ENCODE measurements around the gene VAV3. TPM values are rescaled to one million over a fixed set of nuclear protein-coding genes. Genes with fewer than 3 reads are reported as not detected.

Gene VAV3
- total and polyA plus RNA-seq, 2 of the 8 experiments (the other 6 are each of a cell fraction or from before 2014, with no cell fraction given), result 2.9 to 7.9 TPM

GRCh38 chr1:107620753-107621152, 344.2 kb downstream of the VAV3 start:
- Histone ChIP-seq H4K8ac (ENCODE audit: extremely low read depth, insufficient read depth, low read length) (no peak overlapping the region), H3K4me1 (replicated peaks in 1 of 4; ENCODE audit: control insufficient read depth in 3 of 4, insufficient read depth in 4 of 4, low read length in 3 of 4) (no peaks in the 10 kb centered on the region), H4K5ac (ENCODE audit: insufficient read length, low read depth, low read length) (no peak overlapping the region), H3K9me3 (ENCODE audit: insufficient read depth in 2 of 2, low read depth in 1 of 2, low read length in 1 of 2) (no peaks in the 10 kb centered on the region), H3K23ac (ENCODE audit: insufficient read length) (no peak overlapping the region), H3K36me3 (ENCODE audit: control insufficient read depth in 2 of 4, insufficient read depth in 4 of 4, low read length in 3 of 4) (no peaks in the 10 kb centered on the region), H2BK12ac (ENCODE audit: low read depth, low read length) (no peak overlapping the region), H3K4me3 (ENCODE audit: extremely low read depth in 1 of 4, insufficient read depth in 2 of 4, low read depth in 3 of 4, low read length in 4 of 4) (no peak overlapping the region), H2AFZ (ENCODE audit: low read length) (no peak overlapping the region), H4K91ac (replicated peaks; ENCODE audit: insufficient read length, low read length) (no peak overlapping the region), H3K14ac (ENCODE audit: insufficient read length) (no peak overlapping the region), H3K27ac (ENCODE audit: low read depth, low read length) (no peak overlapping the region), H3K79me2 (ENCODE audit: control insufficient read depth in 1 of 2, insufficient read depth in 2 of 2, low read length in 2 of 2) (no peaks in the 10 kb centered on the region), H2BK120ac (replicated peaks; ENCODE audit: low read depth, low read length) (no peak overlapping the region), H2BK5ac (ENCODE audit: low read depth, low read length) (no peak overlapping the region), H3K23me2 (ENCODE audit: low read depth, low read length) (no peaks in the 10 kb centered on the region), H3K4me2 (ENCODE audit: insufficient read depth in 1 of 2, low read depth in 2 of 2, low read length in 2 of 2) (no peak overlapping the region), H3K9ac (replicated peaks in 1 of 4; ENCODE audit: extremely low read depth in 1 of 4, low read depth in 3 of 4, low read length in 3 of 4) (no peak overlapping the region), H3K56ac (replicated peaks; ENCODE audit: insufficient read length, low read depth, low read length) (no peak overlapping the region), H3K27me3 (replicated peaks in 1 of 4; ENCODE audit: control insufficient read depth in 3 of 4, extremely low read depth in 1 of 4, insufficient read depth in 3 of 4, low read length in 3 of 4) (no peaks in the 10 kb centered on the region), H3K79me1 (ENCODE audit: low read depth, low read length) (no peaks in the 10 kb centered on the region), H4K20me1 (replicated peaks in 1 of 2; ENCODE audit: control insufficient read depth in 1 of 2, insufficient read depth in 2 of 2, low read length in 2 of 2) (no peaks in the 10 kb centered on the region), H3K18ac (ENCODE audit: extremely low read depth, low read length) (no peak overlapping the region), H2BK20ac (ENCODE audit: low read length) (no peak overlapping the region), H2AK5ac (ENCODE audit: low read depth, low read length) (no peak overlapping the region), H2BK15ac (ENCODE audit: low read length) (no peak overlapping the region), H3K4ac (replicated peaks; ENCODE audit: insufficient read length, low read depth, low read length) (no peak overlapping the region)
- WGBS, 2 experiments (ENCODE audit: extremely low coverage in 1 of 2, insufficient coverage in 1 of 2, insufficient read length in 1 of 2, insufficient replicate concordance in 2 of 2, low coverage in 1 of 2, low lambda C conversion rate in 2 of 2, missing lambda C conversion rate in 1 of 2), result 87% methylated on average over 1 of the region's 1 CpG; no CpG with 5 or more reads in 1 of the 2 experiments
- POLR2A ChIA-PET (ENCODE audit: partially characterized antibody), result no interaction called here
- CTCF ChIA-PET (ENCODE audit: partially characterized antibody), result interaction anchor here (0.6 to 1.1 kb wide), 2 partner anchors 51 to 156 kb away, joined by 3 to 5 read pairs; no protein-coding TSS in a partner anchor
- TF ChIP-seq POU5F1 (IDR thresholded peaks at IDR 0.05; ENCODE audit: low read depth, low read length) (no peak), MAX (IDR thresholded peaks at IDR 0.05) (no peak), SRF (IDR thresholded peaks at IDR 0.05; ENCODE audit: low read depth, low read length) (no peak), EGR1 (IDR thresholded peaks at IDR 0.05; ENCODE audit: borderline replicate concordance, low read depth, low read length) (no peak), USF2 (IDR thresholded peaks at IDR 0.05; ENCODE audit: low read length) (no peak), BRCA1 (IDR thresholded peaks at IDR 0.05; ENCODE audit: low read depth, low read length) (no peak)
- DNase-seq (ENCODE audit: low read depth in 1 of 2, low spot score in 2 of 2) (no peak), FAIRE-seq (no peak)
